ENCODE measurements around the gene PDE6B.

GRCh38 chr4:661231-661630, 35.9 kb downstream of the PDE6B start:
- TF ChIP-seq CTCF (conservative IDR thresholded peaks at IDR 0.05; ENCODE audit: low read depth in 2 of 2) (no peak), ZNF114 (CRISPR knock-in tag; IDR thresholded peaks at IDR 0.05) (no peak), CREB1 (CRISPR knock-in tag; IDR thresholded peaks at IDR 0.05; ENCODE audit: low read depth) (no peak), ZNF331 (CRISPR knock-in tag; IDR thresholded peaks at IDR 0.05; ENCODE audit: low read depth) (no peak), POLR2AphosphoS5 (IDR thresholded peaks at IDR 0.05; ENCODE audit: low read depth) (no peak), REST (IDR thresholded peaks at IDR 0.05; ENCODE audit: unreplicated experiment) (no peak), EZH2phosphoT487 (IDR thresholded peaks at IDR 0.05; ENCODE audit: unreplicated experiment) (no peak), EZH2 (IDR thresholded peaks at IDR 0.05; ENCODE audit: low read depth, unreplicated experiment) (no peak)

All from GM23338 (cell line).